Neural cell (in vitro differentiated cells): ENCODE measurements around the gene TMEM43. TPM values are rescaled to one million over a fixed set of nuclear protein-coding genes. Genes with fewer than 3 reads are reported as not detected.

Source experiments
- H2AFZ ChIP-seq: fragments of 200-600, 300-800 bp; sonication (generic), shearing (Covaris generic); 2 replicates; pipeline ENCODE4 v1.6.0; 2014; ENCODE audit warnings: low read depth, mild to moderate bottlenecking, antibody characterized with exemption, low read length, moderate library complexity
- H3F3A ChIP-seq: fragments of 200-600 bp; shearing (Covaris generic); 2 replicates; pipeline ENCODE4 v1.6.1; 2016; ENCODE audit warnings: mild to moderate bottlenecking, moderate library complexity, mixed read lengths, antibody characterized with exemption, low read length; ENCODE audit not compliant: insufficient read depth, poor library complexity, severe bottlenecking
- H3K27ac ChIP-seq: fragments of 200-600, 300-800 bp; sonication (generic), shearing (Covaris generic); 2 replicates; pipeline ENCODE4 v1.5.1; 2014; ENCODE audit warnings: mild to moderate bottlenecking, low read length, moderate library complexity
- H3K27me3 ChIP-seq: fragments of 300-800, 200-600 bp; sonication (generic), shearing (Covaris generic); 2 replicates; pipeline ENCODE4 v1.6.0; 2014; ENCODE audit warnings: mild to moderate bottlenecking, low read depth, low read length, moderate library complexity; ENCODE audit not compliant: insufficient read depth
- H3K36me3 ChIP-seq: fragments of 300-800, 200-600 bp; sonication (generic), shearing (Covaris generic); 2 replicates; pipeline ENCODE4 v1.5.1; 2014; ENCODE audit warnings: mild to moderate bottlenecking, antibody characterized with exemption, low read length, moderate library complexity; ENCODE audit not compliant: insufficient read depth
- H3K4me2 ChIP-seq: fragments of 300-800, 200-600 bp; sonication (generic), shearing (Covaris generic); 2 replicates; pipeline ENCODE4 v1.6.0; 2014; ENCODE audit warnings: mild to moderate bottlenecking, low read length
- H3K4me3 ChIP-seq: fragments of 300-800, 200-600 bp; sonication (generic), shearing (Covaris generic); 2 replicates; pipeline ENCODE4 v1.5.1; 2014; ENCODE audit warnings: mild to moderate bottlenecking, low read length, moderate library complexity
- H3K79me2 ChIP-seq: fragments of 200-600 bp; shearing (Covaris generic); replicated peaks from 2 replicates; pipeline ENCODE4 v1.6.0; 2014; ENCODE audit warnings: mild to moderate bottlenecking, low read length, moderate library complexity; ENCODE audit not compliant: insufficient read depth
- H3K9ac ChIP-seq: fragments of 300-800, 200-600 bp; sonication (generic), shearing (Covaris generic); 2 replicates; pipeline ENCODE4 v1.6.1; 2016; ENCODE audit warnings: mild to moderate bottlenecking, low read length, mixed read lengths
- H3K9me2 ChIP-seq: fragments of 200-600 bp; shearing (Covaris generic); 2 replicates; pipeline ENCODE4 v1.6.1; 2016; ENCODE audit warnings: mild to moderate bottlenecking, low read length, mixed read lengths; ENCODE audit not compliant: insufficient read depth
- H3K9me3 ChIP-seq: fragments of 200-600, 300-800 bp; sonication (generic), shearing (Covaris generic); 2 replicates; pipeline ENCODE4 v1.6.1; 2016; ENCODE audit warnings: mild to moderate bottlenecking, mixed run types, low read length, moderate library complexity, mixed read lengths
- H4K20me1 ChIP-seq: fragments of 200-600 bp; shearing (Covaris generic); 2 replicates; pipeline ENCODE4 v1.6.1; 2016; ENCODE audit warnings: mild to moderate bottlenecking, mixed run types; ENCODE audit not compliant: insufficient read depth
- CTCF ChIP-seq: fragments of 450-650 bp; IDR thresholded peaks from 2 replicates; pipeline ENCODE4 v1.5.1; 2014; ENCODE audit warnings: antibody characterized with exemption, mild to moderate bottlenecking, moderate library complexity; ENCODE audit not compliant: poor library complexity, severe bottlenecking
- EP300 ChIP-seq: fragments of 450-650 bp; conservative IDR thresholded peaks from 2 replicates; pipeline ENCODE4 v1.6.1; 2014; ENCODE audit warnings: antibody characterized with exemption, mild to moderate bottlenecking, moderate library complexity; ENCODE audit not compliant: poor library complexity, severe bottlenecking
- EZH2 ChIP-seq: fragments of 200-600, 300-800 bp; shearing (Covaris generic), sonication (generic); IDR thresholded peaks from 2 replicates; pipeline ENCODE4 v1.6.1; 2014; ENCODE audit warnings: antibody characterized with exemption, low read length, borderline replicate concordance, mild to moderate bottlenecking; ENCODE audit not compliant: insufficient read depth, poor library complexity, severe bottlenecking
- MXI1 ChIP-seq: fragments of 450-650 bp; conservative IDR thresholded peaks from 2 replicates; pipeline ENCODE4 v1.6.1; 2014; ENCODE audit warnings: antibody characterized with exemption, mild to moderate bottlenecking; ENCODE audit not compliant: poor library complexity, severe bottlenecking
- POLR2AphosphoS5 ChIP-seq: IDR thresholded peaks from 2 replicates; pipeline ENCODE4 v1.6.1; 2012
- RAD21 ChIP-seq: fragments of 450-650 bp; conservative IDR thresholded peaks from 2 replicates; pipeline ENCODE4 v1.6.1; 2014; ENCODE audit warnings: antibody characterized with exemption, mild to moderate bottlenecking, moderate library complexity
- REST ChIP-seq: IDR thresholded peaks from 2 replicates; pipeline ENCODE4 v1.6.1; 2012; ENCODE audit warnings: borderline replicate concordance
- SMC3 ChIP-seq: fragments of 450-650 bp; conservative IDR thresholded peaks from 2 replicates; pipeline ENCODE4 v1.6.1; 2014; ENCODE audit warnings: antibody characterized with exemption, mild to moderate bottlenecking, moderate library complexity; ENCODE audit not compliant: poor library complexity
- TAF1 ChIP-seq: IDR thresholded peaks from 2 replicates; pipeline ENCODE4 v1.6.1; 2012; ENCODE audit warnings: low read depth
- polyA plus RNA-seq: library from polyadenylated mRNA; depleted of rRNA; stranded (reverse); fragments of >200 nt; gene quantifications from 2 replicates; pipeline ENCODE4 v1.2.3, GENCODE V29; 2014

The TMEM43 gene
- polyA plus RNA-seq, 1 donor from 2014 or later: 61.3 TPM

- peak overlapping the region; percentile 72 for H3K9ac ChIP-seq
- H3K9me3 ChIP-seq: no peaks in the 10 kb centered on the region
- no peak overlapping the region for H3K27ac ChIP-seq
- no peaks in the 10 kb centered on the region for H3K9me2 ChIP-seq
- no peaks in the 10 kb centered on the region for H4K20me1 ChIP-seq
- H3K4me2 ChIP-seq: peak overlapping the region; percentile 84
- peaks cover 34% of the 10 kb centered on the region for H3K79me2 ChIP-seq
- H3K4me3 ChIP-seq: peak overlapping the region; percentile 96
- no peaks in the 10 kb centered on the region for H3F3A ChIP-seq
- TF ChIP-seq POLR2AphosphoS5 (no peak), SMC3 (no peak), TAF1 (no peak), RAD21 (no peak), CTCF (no peak), EZH2 (no peak)
- no peak overlapping the region for H2AFZ ChIP-seq
- peaks cover 5% of the 10 kb centered on the region for H3K36me3 ChIP-seq
- no peaks in the 10 kb centered on the region for H3K27me3 ChIP-seq
Observed at GRCh38 chr3:14123308-14124222, 1.3 kb upstream of the TMEM43 start.

GRCh38 chr3:14124223-14124614 is 633 bp upstream of the TMEM43 start:
- peak overlapping the region; percentile 96 for H3K4me3 ChIP-seq
- H3K9ac ChIP-seq: peak overlapping the region; percentile 72
- TF ChIP-seq POLR2AphosphoS5 (no peak), MXI1 (peak; percentile 83), SMC3 (no peak), CTCF (no peak), RAD21 (no peak), EP300 (no peak), TAF1 (no peak), REST (no peak)
- no peak overlapping the region for H2AFZ ChIP-seq
- H3K27me3 ChIP-seq: no peaks in the 10 kb centered on the region
- no peaks in the 10 kb centered on the region for H3K9me2 ChIP-seq
- H4K20me1 ChIP-seq: no peaks in the 10 kb centered on the region
- peak overlapping the region; percentile 84 for H3K4me2 ChIP-seq
- H3K79me2 ChIP-seq: peaks cover 37% of the 10 kb centered on the region
- H3K27ac ChIP-seq: no peak overlapping the region
- no peaks in the 10 kb centered on the region for H3F3A ChIP-seq
- peaks cover 9% of the 10 kb centered on the region for H3K36me3 ChIP-seq
- H3K9me3 ChIP-seq: no peaks in the 10 kb centered on the region
